SK-N-SH treated with all-trans-retinoic acid at 6 μM for 48 hours (cell line): ENCODE measurements around the gene TTYH2.

ENCODE experiments used
- ATAC-seq: fragments of 200-7000 bp; cut with Tn5 transposase; 3 replicates; pipeline ENCODE4 v1.9.1; 2020; ENCODE audit warnings: mild to moderate bottlenecking, moderate library complexity
- ARNTL ChIP-seq: fragments of 450-650 bp; formaldehyde crosslinking; IDR thresholded peaks from 2 replicates; pipeline ENCODE4 v1.5.0; 2020; ENCODE audit warnings: low read depth, mild to moderate bottlenecking, moderate library complexity, borderline replicate concordance
- BACH2 ChIP-seq: fragments of 250-450 bp; sonication (Bioruptor Pico); IDR thresholded peaks from 2 replicates; pipeline ENCODE4 v1.9.0; 2021; ENCODE audit warnings: mild to moderate bottlenecking, borderline replicate concordance
- CREB5 ChIP-seq: fragments of 250-450 bp; sonication (Bioruptor Pico); IDR thresholded peaks from 2 replicates; pipeline ENCODE4 v1.5.1; 2020; ENCODE audit warnings: low read depth, mild to moderate bottlenecking, moderate library complexity
- CSDC2 ChIP-seq: fragments of 250-450 bp; sonication (Bioruptor Pico); IDR thresholded peaks from 2 replicates; pipeline ENCODE4 v1.5.0; 2020; ENCODE audit warnings: mild to moderate bottlenecking, moderate library complexity
- CSRNP3 ChIP-seq: fragments of 250-450 bp; sonication (Bioruptor Pico); IDR thresholded peaks from 2 replicates; pipeline ENCODE4 v1.5.1; 2021; ENCODE audit warnings: mild to moderate bottlenecking, moderate library complexity
- ESRRG ChIP-seq: fragments of 250-450 bp; sonication (Bioruptor Pico); IDR thresholded peaks from 2 replicates; pipeline ENCODE4 v1.6.1; 2021; ENCODE audit warnings: mild to moderate bottlenecking
- ISL1 ChIP-seq: fragments of 250-450 bp; sonication (Bioruptor Pico); IDR thresholded peaks from 2 replicates; pipeline ENCODE4 v2.1.2; 2022; ENCODE audit warnings: mild to moderate bottlenecking, moderate library complexity
- OSR1 ChIP-seq: fragments of 250-450 bp; sonication (Bioruptor Pico); IDR thresholded peaks from 2 replicates; pipeline ENCODE4 v1.8.0; 2022; ENCODE audit warnings: moderate library complexity, mild to moderate bottlenecking, inconsistent platforms
- PATZ1 ChIP-seq: fragments of 250-450 bp; sonication (Bioruptor Pico); IDR thresholded peaks from 2 replicates; pipeline ENCODE4 v1.8.0; 2020; ENCODE audit warnings: mild to moderate bottlenecking, moderate library complexity, borderline replicate concordance
- PPARA ChIP-seq: fragments of 250-450 bp; sonication (Bioruptor Pico); IDR thresholded peaks from 2 replicates; pipeline ENCODE4 v1.5.0; 2020; ENCODE audit warnings: mild to moderate bottlenecking, borderline replicate concordance
- RARB ChIP-seq: fragments of 250-450 bp; sonication (Bioruptor Pico); IDR thresholded peaks from 2 replicates; pipeline ENCODE4 v1.8.0; 2021; ENCODE audit warnings: mild to moderate bottlenecking, moderate library complexity
- SNAI2 ChIP-seq: fragments of 250-450 bp; sonication (Bioruptor Pico); IDR thresholded peaks from 2 replicates; pipeline ENCODE4 v1.5.0; 2020; ENCODE audit warnings: mild to moderate bottlenecking, moderate library complexity
- TOX ChIP-seq: fragments of 250-450 bp; sonication (Bioruptor Pico); IDR thresholded peaks from 2 replicates; pipeline ENCODE4 v1.8.0; 2021; ENCODE audit warnings: mild to moderate bottlenecking, moderate library complexity, borderline replicate concordance
- TSHZ2 ChIP-seq: fragments of 250-450 bp; sonication (Bioruptor Pico); IDR thresholded peaks from 2 replicates; pipeline ENCODE4 v1.5.0; 2020; ENCODE audit warnings: mild to moderate bottlenecking, moderate library complexity
- ZC3H10 ChIP-seq: fragments of 250-450 bp; sonication (Bioruptor Pico); IDR thresholded peaks from 2 replicates; pipeline ENCODE4 v1.5.1; 2021; ENCODE audit warnings: mild to moderate bottlenecking, moderate library complexity
- ZFP3 ChIP-seq: fragments of 250-450 bp; sonication (Bioruptor Pico); IDR thresholded peaks from 2 replicates; pipeline ENCODE4 v1.5.0; 2020; ENCODE audit warnings: mild to moderate bottlenecking, moderate library complexity
- ZFP30 ChIP-seq: fragments of 450-650 bp; formaldehyde crosslinking; IDR thresholded peaks from 2 replicates; pipeline ENCODE4 v1.5.0; 2022; ENCODE audit warnings: mild to moderate bottlenecking, moderate library complexity
- ZNF565 ChIP-seq: fragments of 450-650 bp; formaldehyde crosslinking; conservative IDR thresholded peaks from 2 replicates; pipeline ENCODE4 v1.5.0; 2020; ENCODE audit warnings: low read depth, mild to moderate bottlenecking, moderate library complexity
- ZNF70 ChIP-seq: fragments of 450-650 bp; formaldehyde crosslinking; IDR thresholded peaks from 2 replicates; pipeline ENCODE4 v1.5.0; 2020; ENCODE audit warnings: mild to moderate bottlenecking, moderate library complexity
- ZNF8 ChIP-seq: fragments of 450-650 bp; formaldehyde crosslinking; IDR thresholded peaks from 2 replicates; pipeline ENCODE4 v1.5.0; 2020; ENCODE audit warnings: mild to moderate bottlenecking, moderate library complexity

Gene TTYH2

GRCh38 chr17:74289688-74290087, 76.3 kb downstream of the TTYH2 start:
- TF ChIP-seq SNAI2 (CRISPR knock-in tag) = no peak
- no peak for TF ChIP-seq ZNF565 (CRISPR knock-in tag)
- TF ChIP-seq ZFP3 (CRISPR knock-in tag) = no peak
- TF ChIP-seq BACH2 (CRISPR knock-in tag) = no peak
- TF ChIP-seq ZFP30 (CRISPR knock-in tag) = no peak
- no peak for TF ChIP-seq ZC3H10 (CRISPR knock-in tag)
- no peak for TF ChIP-seq PATZ1 (CRISPR knock-in tag)
- TF ChIP-seq CSRNP3 (CRISPR knock-in tag) = no peak
- no peak for TF ChIP-seq PPARA
- TF ChIP-seq ESRRG = no peak
- no peak for TF ChIP-seq ZNF70 (CRISPR knock-in tag)
- TF ChIP-seq ZNF8 (CRISPR knock-in tag) = no peak
- TF ChIP-seq CSDC2 (CRISPR knock-in tag) = no peak
- ATAC-seq = no peak

- TF ChIP-seq ZNF8 (CRISPR knock-in tag) (no peak), ARNTL (CRISPR knock-in tag) (no peak)
- no peak for ATAC-seq
Observed at GRCh38 chr17:74290340-74290739, 77.0 kb downstream of the TTYH2 start.

- TF ChIP-seq ISL1 (CRISPR knock-in tag) (no peak), ZNF70 (CRISPR knock-in tag) (no peak), CREB5 (CRISPR knock-in tag) (no peak), ARNTL (CRISPR knock-in tag) (no peak), CSRNP3 (CRISPR knock-in tag) (no peak)
- no peak for ATAC-seq
Observed at GRCh38 chr17:74292495-74292894, 79.1 kb downstream of the TTYH2 start.

- no peak for ATAC-seq
- TF ChIP-seq ZC3H10 (CRISPR knock-in tag) = no peak
- no peak for TF ChIP-seq TSHZ2 (CRISPR knock-in tag)
- no peak for TF ChIP-seq RARB (CRISPR knock-in tag)
- TF ChIP-seq ZFP3 (CRISPR knock-in tag) = no peak
- TF ChIP-seq PATZ1 (CRISPR knock-in tag) = no peak
- TF ChIP-seq ZNF70 (CRISPR knock-in tag) = no peak
- TF ChIP-seq ZNF565 (CRISPR knock-in tag) = no peak
- TF ChIP-seq CSRNP3 (CRISPR knock-in tag) = no peak
- TF ChIP-seq TOX (CRISPR knock-in tag) = no peak
- TF ChIP-seq CREB5 (CRISPR knock-in tag) = no peak
- TF ChIP-seq OSR1 (CRISPR knock-in tag) = no peak
- TF ChIP-seq ZNF8 (CRISPR knock-in tag) = no peak
- TF ChIP-seq ESRRG = no peak
- TF ChIP-seq BACH2 (CRISPR knock-in tag) = no peak
Observed at GRCh38 chr17:74295625-74296547, 82.5 kb downstream of the TTYH2 start.
